Measurements from ENCODE around the gene NECAB2.
A peak's percentile ranks its signal among the peaks of the same experiment; 100 is the strongest.

NECAB2 gene

DNA sequence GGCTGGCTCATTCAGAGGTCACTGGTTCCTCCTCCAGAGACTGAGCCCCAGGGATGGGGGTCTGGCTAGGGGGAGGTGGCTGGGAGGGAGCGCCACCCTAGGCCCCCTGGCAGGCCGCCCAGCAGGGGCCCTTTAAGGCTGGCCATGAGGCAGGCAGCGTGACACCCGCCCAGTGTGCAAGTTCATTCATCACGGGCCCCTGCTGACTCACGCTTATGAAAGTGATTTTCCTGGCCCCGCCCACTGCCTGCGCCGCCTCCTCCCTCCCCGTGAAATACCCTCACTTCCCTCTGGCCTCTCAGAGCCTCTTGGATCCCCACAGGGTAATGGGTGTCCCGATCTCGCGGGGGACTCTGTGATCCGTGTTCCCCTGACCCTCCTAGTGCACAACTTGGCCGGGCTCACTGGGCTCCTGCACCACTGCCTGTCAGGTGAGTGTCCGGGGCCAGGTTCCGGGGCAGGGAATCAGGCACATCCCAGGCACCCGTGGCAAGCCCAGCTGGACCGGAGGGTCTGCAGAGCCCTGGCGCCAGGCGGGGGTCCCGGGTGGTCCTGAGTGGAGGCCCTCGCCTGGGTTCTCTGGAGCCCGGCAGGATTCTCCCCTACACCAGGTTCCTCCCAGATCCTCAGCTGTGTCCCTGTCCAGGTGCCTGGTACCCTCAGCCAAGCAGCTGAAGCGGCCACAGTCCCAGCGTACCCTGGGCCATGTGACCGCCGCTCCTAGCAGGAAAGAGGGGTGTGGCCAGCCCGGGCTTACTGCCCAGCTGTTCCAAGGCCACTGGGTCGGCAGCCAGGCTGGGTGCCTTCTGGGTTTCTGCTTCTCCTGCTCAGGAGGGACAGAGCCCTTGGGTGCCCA, 14.9 kb upstream of the NECAB2 start, which contains the start of gene OSGIN1:
Gene OSGIN1 (plus strand): TSS at position 301 of the 856 bp plus-strand sequence. CDS start 4,432 bp downstream, outside the sequence.
- DNase-seq = peak; percentile 93 to 97
- TF ChIP-seq POLR2A (IDR thresholded peaks at IDR 0.05; ENCODE audit: low read length) (no peak), GATA1 (IDR thresholded peaks at IDR 0.05; ENCODE audit: low read depth, low read length) (no peak)

DNA sequence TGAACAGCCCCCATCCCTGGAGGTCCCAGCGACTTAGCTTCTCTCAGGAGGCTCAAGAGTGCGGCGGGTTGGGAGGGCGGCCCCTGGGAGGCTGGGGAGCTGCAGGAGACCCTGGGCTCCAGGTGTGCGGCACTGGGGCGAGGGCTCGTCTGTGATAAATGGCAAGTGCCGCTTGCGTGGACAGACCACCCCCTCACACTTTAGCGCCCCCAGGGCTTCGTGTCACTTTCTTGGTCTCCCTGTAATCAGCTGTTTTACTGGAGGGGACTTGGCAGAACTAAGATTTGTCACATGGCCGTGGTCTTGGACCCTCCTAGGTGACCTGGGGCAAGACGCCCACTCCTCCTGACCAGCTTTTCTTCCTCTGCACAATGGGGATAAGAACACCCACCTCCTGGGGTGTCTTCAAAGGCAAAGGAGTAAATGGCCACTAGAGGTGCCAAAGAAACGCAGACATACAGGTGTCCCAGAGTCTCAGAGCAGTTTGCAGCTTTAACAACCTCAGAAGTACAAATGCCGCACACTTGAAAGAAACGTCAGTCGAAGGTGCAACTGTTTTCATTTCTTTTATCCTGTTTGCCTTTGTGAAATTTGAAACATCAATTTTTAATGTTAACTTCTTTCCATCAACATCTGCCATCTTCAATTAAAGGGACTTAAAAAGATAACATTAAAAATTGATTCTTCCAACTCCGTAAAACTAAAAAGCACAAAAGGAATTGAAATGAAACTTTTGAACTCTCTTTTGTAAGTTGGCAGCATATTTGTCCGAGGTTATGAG, 14.1 kb upstream of the NECAB2 start:
- no peak for TF ChIP-seq POLR2A (IDR thresholded peaks at IDR 0.05; ENCODE audit: low read length)
- no peak for TF ChIP-seq GATA1 (IDR thresholded peaks at IDR 0.05; ENCODE audit: low read depth, low read length)
- DNase-seq = peak; percentile 54 to 73

DNA sequence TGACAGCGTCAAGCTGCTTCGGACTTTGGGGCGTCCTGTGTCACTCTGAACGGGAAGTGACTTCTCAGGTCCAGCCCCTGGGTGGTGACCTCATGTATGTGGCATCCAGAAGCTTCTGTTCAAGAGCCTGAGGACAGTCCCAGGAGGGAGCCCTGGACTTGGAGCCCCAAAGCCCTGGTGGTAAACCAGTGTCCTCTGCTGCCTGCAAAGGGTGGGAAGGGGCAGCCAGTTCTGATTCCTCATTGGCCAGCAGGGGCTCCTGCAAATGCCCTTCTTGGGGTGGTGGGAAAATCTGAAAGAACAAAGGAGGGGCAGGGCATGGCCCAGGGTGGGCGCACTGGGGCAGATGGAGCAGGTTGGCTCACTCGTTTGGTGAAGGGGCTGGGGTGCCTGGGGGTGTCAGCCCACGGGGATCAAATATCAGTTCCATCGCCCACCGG, 13.4 kb upstream of the NECAB2 start:
- DNase-seq = peak; percentile 20 to 59

DNA sequence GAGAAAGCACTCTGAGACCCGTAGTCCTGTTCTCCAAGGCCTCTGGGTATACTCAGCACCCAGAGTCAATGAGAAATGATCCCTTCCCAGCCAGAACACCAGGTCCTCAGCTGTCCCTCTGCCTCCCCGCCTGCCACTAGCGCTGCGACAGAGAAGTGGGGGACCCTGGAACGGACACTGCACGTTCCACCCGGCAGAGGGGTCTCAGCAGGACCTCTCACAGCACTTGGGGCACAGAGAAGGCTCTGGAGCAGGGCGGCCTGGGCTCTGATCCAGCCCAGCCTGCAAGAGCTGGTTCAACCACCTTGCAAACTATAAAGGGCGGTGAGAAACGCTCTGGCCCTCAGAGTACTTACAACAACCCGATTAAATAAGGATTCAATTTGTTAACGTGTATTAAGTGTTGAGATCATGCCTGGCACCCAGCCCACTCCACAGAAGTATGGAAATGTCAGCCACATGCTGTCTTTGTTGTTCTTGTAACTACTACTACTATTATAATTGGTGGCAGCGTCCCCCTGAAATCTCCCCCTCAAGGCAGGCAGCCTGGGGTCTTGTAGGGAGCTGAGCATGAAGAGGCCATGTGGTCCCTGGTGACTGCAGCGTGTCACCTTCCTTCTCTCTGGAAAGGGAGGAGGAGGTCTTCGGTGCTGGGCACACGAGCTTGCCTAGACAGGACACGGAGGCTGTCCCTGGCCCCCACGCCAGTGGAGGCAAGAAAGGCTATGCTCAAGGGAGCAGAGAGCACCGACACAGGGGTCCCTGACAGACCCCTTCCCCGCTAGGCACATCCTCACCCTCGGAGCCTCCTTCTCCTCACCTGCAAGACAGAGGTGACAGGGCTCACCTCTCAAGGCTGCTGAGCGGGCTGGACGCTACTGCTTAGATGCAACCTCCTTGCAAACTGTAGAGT, 12.6 kb upstream of the NECAB2 start:
- DNase-seq = peak in 1 of 2 experiments; percentile 17

More for the DNA sequence above, 13.4 kb upstream of the NECAB2 start:
- no peak for TF ChIP-seq POLR2A (IDR thresholded peaks at IDR 0.05; ENCODE audit: low read length)
- TF ChIP-seq GATA1 (IDR thresholded peaks at IDR 0.05; ENCODE audit: low read depth, low read length) = no peak

DNA sequence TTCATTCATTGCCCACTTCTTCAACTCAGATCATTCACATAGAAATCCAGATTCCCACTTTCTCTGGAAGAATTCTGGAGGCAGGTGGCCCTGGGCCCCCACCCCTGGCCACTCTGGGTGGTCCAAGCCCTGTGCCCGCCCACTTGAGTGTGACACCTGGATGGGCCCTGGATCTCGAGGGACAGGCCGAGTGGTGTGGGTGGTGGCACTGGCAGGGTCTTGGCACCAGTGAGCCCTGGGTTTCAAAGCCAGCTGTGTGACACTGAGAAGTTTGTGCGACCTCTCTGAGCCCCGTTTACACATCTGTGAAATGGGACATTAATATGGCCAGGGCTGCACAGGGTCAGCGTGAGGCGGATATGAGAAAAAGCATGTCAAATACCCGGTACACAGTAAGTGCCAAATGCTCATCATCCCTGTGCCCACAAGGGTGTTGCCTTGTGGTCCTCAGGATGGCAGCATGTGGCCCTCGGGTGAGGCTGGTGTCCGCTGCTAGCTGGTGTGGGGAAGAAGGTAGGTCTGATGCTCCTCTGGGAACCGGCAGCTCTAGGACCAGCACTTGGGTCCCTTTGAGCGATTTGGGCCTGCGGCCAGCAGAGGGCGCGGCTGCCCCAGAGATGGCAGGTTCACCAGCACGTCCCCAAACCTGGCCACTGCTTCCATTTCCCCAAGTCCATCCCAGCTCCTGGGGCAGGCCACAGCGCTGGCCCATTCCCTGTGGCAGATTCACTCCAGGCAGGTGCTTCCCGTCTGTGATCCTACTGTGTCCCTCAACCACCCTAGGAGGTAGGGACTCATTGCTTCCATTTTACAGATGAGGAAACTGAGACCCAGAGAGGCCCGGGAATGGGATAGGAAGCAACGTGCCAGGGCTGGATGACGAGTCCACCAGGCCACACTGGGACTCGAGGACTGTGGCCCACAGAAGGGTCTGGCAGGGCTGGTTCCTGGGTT, 11.4 kb upstream of the NECAB2 start:
- DNase-seq = peak; percentile 79 to 89
- TF ChIP-seq POLR2A (IDR thresholded peaks at IDR 0.05; ENCODE audit: low read length) (no peak), GATA1 (IDR thresholded peaks at IDR 0.05; ENCODE audit: low read depth, low read length) (no peak)

More for the DNA sequence above, 12.6 kb upstream of the NECAB2 start:
- TF ChIP-seq GATA1 (IDR thresholded peaks at IDR 0.05; ENCODE audit: low read depth, low read length) = no peak

DNA sequence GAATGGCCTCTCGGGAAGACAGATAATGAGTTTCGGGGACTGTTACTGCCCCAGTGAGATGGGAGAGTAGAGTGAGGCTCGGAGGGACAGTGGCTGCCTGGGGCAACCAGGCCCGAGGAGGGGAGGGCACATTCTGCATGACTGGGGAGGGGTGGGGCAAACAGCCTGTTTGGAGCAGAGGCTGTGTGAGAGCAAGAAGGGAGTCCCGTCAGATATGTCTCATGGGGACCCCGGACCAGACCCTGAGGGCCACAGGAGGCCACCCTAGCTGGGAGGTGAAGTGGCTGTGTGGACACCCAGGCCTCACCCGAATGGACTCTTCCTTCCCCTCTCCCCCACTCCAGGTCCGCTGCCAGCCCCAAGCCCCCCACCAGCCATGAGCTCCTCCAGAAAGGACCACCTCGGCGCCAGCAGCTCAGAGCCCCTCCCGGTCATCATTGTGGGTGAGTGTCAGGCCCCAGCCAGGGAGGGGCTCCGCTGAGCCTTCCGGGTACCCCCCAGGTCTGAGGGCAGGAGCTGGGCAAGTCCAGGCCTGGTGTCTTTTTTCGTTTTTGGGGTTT, 10.7 kb upstream of the NECAB2 start:
- DNase-seq = no peak
- TF ChIP-seq GATA1 (IDR thresholded peaks at IDR 0.05; ENCODE audit: low read depth, low read length) = no peak
- TF ChIP-seq POLR2A (IDR thresholded peaks at IDR 0.05; ENCODE audit: low read length) = no peak

DNA sequence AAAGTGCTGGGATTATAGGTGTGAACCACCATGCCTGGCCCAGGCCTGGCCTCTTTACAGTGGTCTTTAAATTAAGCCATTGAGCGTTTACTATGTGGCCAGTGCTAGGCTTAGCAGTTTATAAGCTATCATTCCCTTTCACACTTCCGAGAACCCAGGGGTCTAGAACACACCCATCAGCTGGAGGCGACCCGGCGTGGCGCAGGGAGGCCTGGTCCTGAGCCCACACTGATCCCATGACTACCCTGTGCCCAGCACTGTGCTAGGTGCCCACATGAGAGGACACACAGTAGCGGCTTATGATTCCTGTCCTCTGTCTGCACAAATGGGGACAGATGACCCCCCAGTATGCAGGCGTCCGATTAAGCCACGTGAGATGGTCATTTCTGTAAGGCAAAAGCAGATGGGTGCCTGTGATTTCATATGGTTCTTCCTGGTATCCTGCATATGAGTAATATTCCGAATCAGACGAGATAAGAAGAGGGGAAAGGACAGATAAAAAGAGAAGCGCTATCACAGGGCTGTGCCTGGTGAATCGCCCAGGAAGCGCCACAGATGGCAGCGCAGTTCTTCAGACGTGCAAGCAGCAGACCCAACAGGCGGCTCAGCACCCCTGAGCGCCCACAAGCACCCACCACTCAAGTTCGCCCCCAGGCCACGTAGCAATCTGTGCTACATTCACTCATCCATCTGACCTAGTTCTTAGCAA, 9.8 kb upstream of the NECAB2 start:
- no peak for DNase-seq
- TF ChIP-seq GATA1 (IDR thresholded peaks at IDR 0.05; ENCODE audit: low read depth, low read length) (no peak), POLR2A (IDR thresholded peaks at IDR 0.05; ENCODE audit: low read length) (no peak)

DNA sequence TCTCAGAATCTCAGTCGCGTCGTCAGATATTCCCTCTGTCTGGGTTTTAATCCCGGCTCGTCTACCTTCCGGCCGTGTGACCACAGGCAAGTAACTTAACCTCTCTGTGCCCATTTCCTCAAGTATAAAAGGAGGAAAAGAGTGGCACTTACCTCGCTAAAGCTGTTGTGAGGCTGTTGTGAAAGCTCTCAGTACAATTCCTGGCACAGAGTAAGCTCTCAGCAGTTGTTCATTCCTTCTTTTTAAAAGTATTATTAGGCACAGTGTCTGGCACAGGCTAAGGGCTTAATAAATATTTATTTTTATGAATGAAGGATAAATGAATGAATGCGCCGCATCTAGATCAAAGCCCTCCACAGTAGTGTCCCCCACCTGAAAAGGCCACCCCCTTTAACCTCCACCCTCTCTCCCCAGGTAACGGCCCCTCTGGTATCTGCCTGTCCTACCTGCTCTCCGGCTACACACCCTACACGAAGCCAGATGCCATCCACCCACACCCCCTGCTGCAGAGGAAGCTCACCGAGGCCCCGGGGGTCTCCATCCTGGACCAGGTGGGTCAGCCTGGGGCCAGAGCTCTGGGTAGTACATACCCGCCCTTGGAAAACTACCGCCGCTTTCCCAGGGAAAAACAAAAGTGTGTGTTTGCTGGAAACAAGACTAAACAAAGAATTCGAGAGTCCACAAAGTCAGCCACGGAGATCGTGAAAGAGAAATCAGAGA, 9.0 kb upstream of the NECAB2 start:
- no peak for DNase-seq
- no peak for TF ChIP-seq POLR2A (IDR thresholded peaks at IDR 0.05; ENCODE audit: low read length)
- no peak for TF ChIP-seq GATA1 (IDR thresholded peaks at IDR 0.05; ENCODE audit: low read depth, low read length)

DNA sequence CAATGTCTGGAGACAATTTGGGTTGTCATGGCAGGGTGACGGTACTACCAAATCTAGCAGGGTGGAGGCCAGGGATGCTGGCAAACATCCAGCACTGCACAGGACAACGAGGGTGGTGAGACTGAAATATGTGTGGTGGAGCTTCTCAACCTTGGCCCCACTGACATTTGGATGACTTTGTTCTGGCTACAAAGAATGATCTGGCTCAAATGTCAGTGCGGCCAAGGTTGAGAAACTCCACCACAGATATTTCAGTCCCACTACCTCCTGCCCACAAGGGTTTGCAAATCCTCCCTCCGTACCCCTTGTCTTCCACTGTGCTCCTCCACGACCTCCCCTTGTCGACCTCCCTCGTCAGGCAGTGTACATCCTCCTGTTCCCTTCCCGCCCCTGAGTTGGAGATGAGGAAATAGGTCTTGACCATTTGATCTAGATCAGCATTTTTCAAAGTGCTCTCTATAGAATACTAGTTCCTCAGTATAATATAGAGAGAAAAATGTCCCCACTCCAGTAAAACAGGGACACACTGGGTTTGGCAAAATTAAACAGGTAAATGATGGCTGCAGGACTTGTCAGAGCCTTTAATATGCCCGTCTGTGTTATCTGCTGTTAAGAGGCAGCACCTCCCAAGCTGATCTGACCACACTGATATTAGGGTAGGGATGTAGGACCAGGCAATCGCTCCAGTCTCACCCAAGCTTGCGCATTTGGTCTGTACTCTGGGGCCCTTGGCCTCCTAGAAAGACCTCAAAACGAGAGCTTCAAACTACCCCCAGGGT, 8.2 kb upstream of the NECAB2 start:
- no peak for DNase-seq
- TF ChIP-seq GATA1 (IDR thresholded peaks at IDR 0.05; ENCODE audit: low read depth, low read length) (no peak), POLR2A (IDR thresholded peaks at IDR 0.05; ENCODE audit: low read length) (no peak)

DNA sequence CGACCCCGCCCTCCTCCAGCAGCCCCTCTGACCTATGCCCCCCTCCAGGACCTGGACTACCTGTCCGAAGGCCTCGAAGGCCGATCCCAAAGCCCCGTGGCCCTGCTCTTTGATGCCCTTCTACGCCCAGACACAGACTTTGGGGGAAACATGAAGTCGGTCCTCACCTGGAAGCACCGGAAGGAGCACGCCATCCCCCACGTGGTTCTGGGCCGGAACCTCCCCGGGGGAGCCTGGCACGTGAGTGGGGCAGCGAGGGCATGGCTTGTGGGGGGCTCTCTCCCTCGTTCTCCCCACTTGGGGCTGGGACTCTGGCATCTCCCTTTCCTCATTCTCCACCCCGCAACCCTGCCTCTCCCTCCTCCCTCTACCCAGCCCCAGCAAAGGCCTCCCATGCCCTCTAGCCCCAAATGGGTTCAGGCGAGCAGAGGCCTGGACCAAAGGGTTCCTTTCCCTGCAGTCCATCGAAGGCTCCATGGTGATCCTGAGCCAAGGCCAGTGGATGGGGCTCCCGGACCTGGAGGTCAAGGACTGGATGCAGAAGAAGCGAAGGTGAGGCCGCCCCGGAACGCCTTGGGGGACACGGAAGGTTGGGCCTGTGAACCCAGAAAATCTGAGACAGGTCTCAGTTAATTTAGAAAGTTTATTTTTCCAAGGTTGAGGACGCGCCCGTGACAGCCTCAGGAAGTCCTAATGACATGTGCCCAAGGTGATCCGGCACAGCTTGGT, 7.4 kb upstream of the NECAB2 start:
- no peak for DNase-seq
- TF ChIP-seq POLR2A (IDR thresholded peaks at IDR 0.05; ENCODE audit: low read length) (no peak), GATA1 (IDR thresholded peaks at IDR 0.05; ENCODE audit: low read depth, low read length) (no peak)

Data from erythroblast (primary cell).